GM21576 (cell line): Measurements from ENCODE around the gene ROCK2.
"Not testable (repeated sequence)": the region's sequence is repeated elsewhere in the genome, so short reads cannot be mapped to it uniquely, and the experiment has no call there.

Experiments
- ATAC-seq: cut with Tn5 transposase; IDR thresholded peaks from one replicate; pipeline ENCODE4 v1.9.1; 2021; ENCODE audit warnings: mild to moderate bottlenecking, moderate library complexity; ENCODE audit not compliant: unreplicated experiment

Gene ROCK2

DNA sequence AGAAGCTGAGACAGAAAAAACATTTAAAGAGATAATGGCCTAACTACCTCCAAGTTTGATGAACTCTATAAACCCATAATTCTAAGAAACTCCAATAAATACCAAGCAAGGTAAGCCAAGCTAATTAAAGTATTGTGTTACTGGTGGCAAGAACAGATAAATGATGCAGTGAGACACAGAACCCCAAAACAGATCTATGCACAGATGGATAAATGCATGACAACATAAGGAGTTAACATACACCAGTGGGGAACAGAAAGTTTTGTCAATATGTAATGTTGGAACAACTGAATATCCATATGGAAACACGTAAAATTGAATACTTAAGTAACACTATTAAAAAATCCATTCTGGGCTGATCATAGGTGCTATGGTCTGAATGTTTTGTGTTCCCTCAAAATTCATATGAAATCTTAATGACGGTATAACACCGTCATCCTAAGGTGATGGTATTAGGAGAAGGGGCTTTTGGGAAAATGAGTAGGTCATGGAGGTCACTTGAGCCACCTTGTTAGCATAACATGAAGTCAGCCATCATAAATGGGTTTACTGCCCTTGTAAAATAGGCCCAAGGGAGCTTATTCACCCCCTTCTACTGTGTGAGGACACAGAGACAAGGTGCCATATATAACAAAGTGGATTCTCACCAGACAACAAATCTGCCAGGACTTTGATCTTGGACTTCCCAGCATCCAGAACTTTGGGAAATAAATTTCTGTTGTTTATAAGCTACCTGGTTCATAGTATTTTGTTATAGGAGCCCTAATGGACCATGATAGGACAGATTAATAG, 102.8 kb downstream of the ROCK2 start:
- ATAC-seq = no peak

DNA sequence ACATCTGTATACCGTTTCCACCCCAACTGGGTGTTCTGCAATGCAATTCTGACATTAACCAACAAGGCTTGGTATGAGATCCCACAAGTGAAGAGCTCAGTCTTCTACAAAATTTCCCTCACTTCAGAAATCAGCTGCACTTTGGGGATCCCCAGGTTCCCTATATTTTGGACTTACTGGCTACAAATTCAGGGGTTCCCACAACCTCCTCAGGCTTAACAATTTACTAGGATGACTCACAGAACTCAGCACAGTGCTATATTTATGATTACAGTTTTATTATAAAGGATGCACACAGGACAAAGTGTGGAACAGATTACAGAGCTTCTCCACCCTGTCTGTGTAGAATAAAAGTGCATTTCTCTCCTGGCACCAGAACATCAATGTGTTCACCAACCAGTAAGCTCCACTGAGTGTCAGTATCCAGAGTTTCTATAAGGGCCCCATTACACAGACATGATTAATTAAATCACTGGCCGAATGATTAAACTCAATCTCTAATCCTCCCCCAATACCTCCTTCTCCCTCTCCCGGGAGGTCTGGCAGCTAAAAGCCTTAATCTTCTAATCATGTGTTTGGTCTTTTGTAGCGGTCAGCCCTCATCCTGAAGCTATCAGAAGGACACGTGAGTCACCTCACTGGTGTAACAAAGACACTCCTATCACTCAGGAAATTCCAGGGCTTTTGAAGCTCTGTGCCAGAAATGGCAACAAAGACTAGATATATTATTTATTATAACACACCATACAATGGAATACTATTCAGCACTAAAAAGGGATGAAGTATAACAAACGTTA, 104.6 kb downstream of the ROCK2 start:
- no peak for ATAC-seq

DNA sequence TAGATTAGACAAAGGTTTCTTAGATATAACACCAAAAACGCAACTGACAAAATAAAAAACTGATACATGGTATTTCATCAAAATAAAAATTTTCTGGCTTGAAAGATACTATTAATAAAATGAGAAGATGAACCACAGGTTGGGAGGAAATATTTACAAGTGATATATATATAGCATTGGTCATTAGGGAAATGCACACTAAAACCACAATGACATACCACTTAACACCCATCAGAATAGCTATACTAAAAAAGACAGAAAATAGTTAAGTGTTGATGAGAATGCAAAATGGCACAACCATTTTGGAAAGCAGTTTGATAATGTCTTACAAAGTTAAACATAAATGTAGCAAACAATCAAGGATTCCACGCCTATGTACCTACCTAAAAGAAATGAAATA, 105.3 kb downstream of the ROCK2 start:
- ATAC-seq = no peak

- no peak for ATAC-seq
Measured at GRCh38 chr2:11237122-11237521, 107.3 kb downstream of the ROCK2 start.

DNA sequence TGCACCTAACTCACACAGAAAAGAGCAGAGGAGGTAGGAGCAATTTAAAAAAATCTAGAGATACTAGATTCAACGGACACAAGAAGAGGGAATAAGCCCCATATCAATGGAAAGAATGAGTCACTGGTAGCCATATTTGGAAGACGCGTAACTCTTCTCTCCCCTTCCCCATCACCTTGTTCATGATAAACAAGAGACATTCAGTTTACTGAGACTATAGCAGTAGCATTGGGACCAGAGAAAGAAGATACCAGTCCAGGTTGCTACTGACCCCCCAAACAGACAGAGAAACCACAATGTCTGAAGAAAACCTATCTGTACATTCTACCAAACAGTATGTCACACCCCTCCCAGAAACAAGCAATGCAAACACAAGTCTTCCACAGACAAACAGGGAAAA, 108.1 kb downstream of the ROCK2 start:
- ATAC-seq = no peak

GRCh38 chr2:11235583-11235982, 108.9 kb downstream of the ROCK2 start:
- ATAC-seq = no peak

GRCh38 chr2:11234309-11234708, 110.1 kb downstream of the ROCK2 start:
- ATAC-seq = no peak

DNA sequence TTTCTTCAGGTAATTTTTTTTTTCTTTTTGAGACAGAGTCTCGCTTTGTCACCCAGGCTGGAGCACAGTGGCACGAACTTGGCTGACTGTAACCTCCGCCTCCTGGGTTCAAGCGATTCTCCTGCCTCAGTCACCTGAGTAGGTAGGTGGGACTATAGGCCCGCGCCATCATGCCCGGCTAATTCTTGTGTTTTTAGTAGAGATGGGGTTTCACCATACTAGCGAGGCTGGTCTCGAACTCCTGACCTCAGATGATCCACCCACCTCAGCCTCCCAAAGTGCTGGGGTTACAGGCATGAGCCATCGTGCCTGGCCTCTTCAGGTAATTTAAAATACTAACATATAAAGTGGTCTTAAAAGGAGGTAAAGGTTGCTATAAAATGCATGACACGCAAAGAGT, 113.2 kb downstream of the ROCK2 start:
- ATAC-seq = not testable (repeated sequence)

GRCh38 chr2:11228692-11229091, 115.7 kb downstream of the ROCK2 start:
- ATAC-seq = no peak

- no peak for ATAC-seq
Measured at GRCh38 chr2:11227595-11227994, 116.8 kb downstream of the ROCK2 start.

GRCh38 chr2:11224887-11225286, 119.5 kb downstream of the ROCK2 start:
- no peak for ATAC-seq

DNA sequence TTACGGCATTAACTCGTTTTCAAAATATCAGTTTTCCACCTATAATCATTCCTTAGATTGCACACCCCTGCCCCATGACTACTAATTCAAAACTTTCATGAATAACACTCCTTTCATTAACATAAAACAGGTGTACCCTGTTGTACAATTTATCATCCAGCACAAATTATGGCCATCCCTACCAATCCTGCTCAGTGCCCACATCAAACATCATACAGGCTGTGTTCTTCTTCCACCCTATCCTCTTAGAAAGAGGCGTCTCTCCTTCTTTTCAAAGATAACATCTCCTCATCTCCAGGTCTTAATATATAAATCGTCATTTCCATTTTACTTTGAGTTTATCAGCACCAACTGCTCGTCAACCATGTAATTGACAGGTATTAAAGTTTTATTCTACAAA, 121.6 kb downstream of the ROCK2 start:
- no peak for ATAC-seq

DNA sequence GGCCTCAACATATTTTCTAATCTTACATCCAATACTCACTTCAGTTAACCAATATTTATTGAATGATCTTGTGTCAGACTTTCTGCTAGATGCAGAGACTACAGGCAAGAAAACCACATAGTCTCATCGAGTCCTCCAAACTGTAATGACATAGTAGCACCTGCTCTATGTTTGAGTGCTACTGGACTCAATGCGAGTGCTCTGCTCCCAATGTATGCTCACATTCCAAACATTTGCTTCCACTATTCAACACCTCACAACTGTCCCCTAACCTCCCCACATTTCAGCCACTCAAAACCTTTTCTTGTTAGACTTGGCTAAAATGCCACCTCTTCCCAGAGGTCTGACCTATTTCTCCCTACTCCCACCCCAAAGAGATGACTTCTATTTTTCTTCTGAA, 124.0 kb downstream of the ROCK2 start:
- ATAC-seq = no peak

DNA sequence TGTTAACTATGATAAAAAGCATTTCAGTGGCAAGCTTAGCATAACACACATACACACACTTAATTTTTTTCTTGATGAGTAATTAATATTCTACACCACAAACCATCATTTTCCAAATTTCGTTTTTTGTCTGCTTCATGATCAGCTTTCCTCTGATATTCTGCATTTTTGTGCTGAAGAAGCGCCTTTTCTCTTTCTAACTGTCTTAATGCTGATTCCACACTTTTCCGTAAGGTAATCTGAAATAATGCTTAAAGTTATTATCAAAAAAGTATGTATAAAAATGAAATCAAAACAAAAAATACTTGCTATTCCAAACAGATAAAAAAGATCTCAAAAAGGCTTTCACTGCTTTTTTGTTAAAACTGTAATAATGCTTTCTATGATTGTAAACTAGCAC, 129.0 kb downstream of the ROCK2 start:
- ATAC-seq = no peak

DNA sequence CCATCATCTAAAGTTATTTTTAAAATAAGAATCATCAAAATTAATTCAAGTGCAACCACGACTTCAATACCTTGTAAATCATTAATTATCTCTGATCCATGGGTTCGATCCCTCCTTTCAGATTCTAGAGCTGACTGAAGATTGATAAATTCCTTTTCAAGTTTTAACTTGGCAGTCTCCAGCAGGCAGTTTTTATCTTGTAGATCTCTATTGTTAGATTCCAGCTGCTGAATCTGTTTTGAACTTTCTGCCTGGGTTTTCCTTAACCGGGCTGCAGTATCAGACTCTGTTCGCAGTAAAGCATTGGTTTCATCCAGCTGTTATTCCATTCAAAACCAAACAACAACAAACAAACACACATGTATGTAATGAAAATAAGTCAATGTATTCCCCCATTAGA, 129.7 kb downstream of the ROCK2 start:
- no peak for ATAC-seq

GRCh38 chr2:11213975-11214374, 130.5 kb downstream of the ROCK2 start:
- ATAC-seq = no peak

DNA sequence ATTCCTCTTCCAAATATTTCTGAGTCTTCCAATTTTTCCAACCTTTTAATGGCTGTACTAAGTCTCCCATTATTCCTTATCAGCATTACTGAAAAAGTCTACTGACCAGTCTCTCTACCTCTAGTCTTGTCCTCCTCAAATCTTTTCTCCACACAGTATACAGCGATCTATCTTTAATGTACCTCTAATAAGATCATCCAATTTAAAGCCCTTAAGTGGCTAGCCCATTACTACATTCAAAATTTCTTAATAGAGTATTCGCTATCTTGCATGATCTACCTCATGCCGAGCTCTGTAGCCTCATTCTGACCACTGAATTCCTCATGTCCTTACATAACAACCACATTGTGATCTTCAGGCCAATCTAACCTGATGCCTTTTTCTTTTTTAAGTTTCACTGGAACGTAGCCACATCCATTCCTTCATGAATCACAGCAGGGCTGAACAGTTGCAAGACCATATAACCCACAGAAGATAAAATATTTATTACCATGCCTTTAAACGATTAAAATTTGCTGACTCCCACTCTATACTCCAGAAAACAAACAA, 131.3 kb downstream of the ROCK2 start:
- ATAC-seq = no peak

GRCh38 chr2:11212645-11213044, 131.8 kb downstream of the ROCK2 start:
- no peak for ATAC-seq

DNA sequence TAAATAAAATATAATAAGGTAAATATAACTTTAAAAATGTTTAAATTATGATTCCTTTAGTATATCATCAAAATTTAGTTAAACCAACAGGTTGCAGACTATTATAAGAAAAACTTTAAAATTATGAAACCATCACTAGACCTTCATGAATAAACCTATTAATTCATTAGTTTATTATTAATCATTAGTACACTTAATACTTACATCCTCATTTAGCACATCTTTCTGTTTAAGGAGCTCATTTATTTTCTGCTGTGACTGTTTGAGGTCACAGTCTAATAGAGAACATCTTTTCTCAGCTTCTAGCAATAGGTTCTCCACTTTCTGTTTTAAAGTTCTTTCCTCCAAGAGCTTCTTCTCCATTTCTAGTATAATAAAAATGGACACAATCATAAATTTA, 136.4 kb downstream of the ROCK2 start:
- no peak for ATAC-seq

GRCh38 chr2:11203480-11203879, 141.0 kb downstream of the ROCK2 start:
- ATAC-seq = no peak

DNA sequence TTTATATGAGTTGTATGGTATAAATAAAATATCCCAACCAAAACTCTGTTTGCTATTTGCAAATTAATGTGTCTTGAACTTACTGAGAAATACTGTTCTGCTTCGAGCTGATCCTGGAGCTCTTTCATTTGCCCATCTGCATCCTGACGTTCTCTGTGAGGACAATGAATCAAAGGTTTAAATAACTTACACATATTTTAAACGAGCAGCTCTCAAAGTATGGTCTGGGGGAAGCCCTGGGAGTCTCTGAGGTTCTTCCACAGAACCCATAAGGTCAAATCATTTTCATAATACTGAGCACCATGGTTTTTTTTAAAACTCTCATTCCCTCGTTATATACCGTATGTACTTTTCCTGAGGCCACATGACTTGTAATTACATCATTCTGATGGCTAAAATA, 142.5 kb downstream of the ROCK2 start:
- ATAC-seq = no peak

- no peak for ATAC-seq
Measured at GRCh38 chr2:11200651-11201050, 143.8 kb downstream of the ROCK2 start.
